ENCODE data around the gene HOXA9.

- TF ChIP-seq POLR2A (IDR thresholded peaks at IDR 0.05; ENCODE audit: low read length) (no peak), GATA1 (IDR thresholded peaks at IDR 0.05; ENCODE audit: low read depth, low read length) (no peak)
Measured at GRCh38 chr7:27159266-27160144, 5.8 kb downstream of the HOXA9 start.
